ENCODE data around the gene CARD19. TPM values are rescaled to one million over a fixed set of nuclear protein-coding genes. Genes with fewer than 3 reads are reported as not detected.

The CARD19 gene
- total RNA-seq, 1 experiment from 2014 or later: 97.5 TPM

DNA sequence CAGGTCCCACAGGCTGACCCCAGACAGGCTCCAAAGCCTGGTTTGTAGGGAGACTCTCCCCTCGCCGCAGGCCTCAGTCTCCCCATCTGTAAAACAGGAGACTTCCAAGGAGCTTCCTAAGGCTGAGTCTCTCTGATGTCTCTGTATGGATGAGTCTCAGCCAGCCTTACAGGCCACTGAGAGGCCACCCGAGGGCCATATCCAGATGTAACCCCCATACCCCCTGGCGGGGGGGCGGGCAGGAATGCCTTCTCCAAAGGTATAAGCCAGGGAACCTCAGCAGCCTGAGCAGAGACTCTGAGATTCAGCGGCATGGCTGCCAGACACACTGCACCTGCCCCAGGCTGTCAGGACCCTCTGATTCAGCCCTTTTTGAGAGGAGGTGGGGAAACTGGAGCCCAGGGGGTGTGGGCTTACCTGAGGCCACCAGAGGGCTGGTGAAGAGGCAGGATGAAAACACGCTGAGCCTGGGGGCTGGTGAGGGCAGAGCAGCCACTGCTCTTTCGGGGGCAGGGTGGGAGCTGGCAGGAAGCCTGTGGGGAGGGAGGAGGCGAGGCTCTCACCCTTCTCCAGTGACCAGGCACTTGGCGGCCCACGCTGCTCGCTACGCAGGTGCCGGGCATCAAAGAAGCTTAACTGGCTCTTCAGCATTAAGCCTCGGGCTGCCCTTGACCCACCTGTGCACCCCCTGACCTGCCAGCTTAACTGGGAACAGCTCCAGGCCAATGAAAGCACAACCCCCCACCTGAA, 43.1 kb upstream of the CARD19 start:
- ChIA-PET POLR2A (ENCODE audit: unreplicated experiment) (no interaction called here), CTCF (interaction anchor here (0.7 kb wide), 1 partner anchor 627 kb away, joined by 4 read pairs; no protein-coding TSS in a partner anchor)
- H4K20me1 ChIP-seq (ENCODE audit: insufficient read depth): no peaks in the 10 kb centered on the region
- peaks cover 3% of the 10 kb centered on the region for H3K4me1 ChIP-seq (replicated peaks; ENCODE audit: insufficient read depth)
- no peak overlapping the region for H3K27ac ChIP-seq
- no peaks in the 10 kb centered on the region for H3K9me3 ChIP-seq (ENCODE audit: insufficient read depth, low read depth)
- TF ChIP-seq, protein P1, sequence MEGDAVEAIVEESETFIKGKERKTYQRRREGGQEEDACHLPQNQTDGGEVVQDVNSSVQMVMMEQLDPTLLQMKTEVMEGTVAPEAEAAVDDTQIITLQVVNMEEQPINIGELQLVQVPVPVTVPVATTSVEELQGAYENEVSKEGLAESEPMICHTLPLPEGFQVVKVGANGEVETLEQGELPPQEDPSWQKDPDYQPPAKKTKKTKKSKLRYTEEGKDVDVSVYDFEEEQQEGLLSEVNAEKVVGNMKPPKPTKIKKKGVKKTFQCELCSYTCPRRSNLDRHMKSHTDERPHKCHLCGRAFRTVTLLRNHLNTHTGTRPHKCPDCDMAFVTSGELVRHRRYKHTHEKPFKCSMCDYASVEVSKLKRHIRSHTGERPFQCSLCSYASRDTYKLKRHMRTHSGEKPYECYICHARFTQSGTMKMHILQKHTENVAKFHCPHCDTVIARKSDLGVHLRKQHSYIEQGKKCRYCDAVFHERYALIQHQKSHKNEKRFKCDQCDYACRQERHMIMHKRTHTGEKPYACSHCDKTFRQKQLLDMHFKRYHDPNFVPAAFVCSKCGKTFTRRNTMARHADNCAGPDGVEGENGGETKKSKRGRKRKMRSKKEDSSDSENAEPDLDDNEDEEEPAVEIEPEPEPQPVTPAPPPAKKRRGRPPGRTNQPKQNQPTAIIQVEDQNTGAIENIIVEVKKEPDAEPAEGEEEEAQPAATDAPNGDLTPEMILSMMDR (conservative IDR thresholded peaks at IDR 0.05): 0 out of 2 replicates have a peak, but pooled peaks have one; percentile 18
- TF ChIP-seq EZH2 (IDR thresholded peaks at IDR 0.05; ENCODE audit: low read depth): no peak
- H3K9me2 ChIP-seq (ENCODE audit: insufficient read depth): no peaks in the 10 kb centered on the region
- H3K4me3 ChIP-seq: no peak overlapping the region
- no peak overlapping the region for H3K4me2 ChIP-seq
- DNase-seq: no peak
- no peak overlapping the region for H2AFZ ChIP-seq
- BruUV-seq (replicated peaks): no TSS peak
- H3K36me3 ChIP-seq (ENCODE audit: low read depth): no peaks in the 10 kb centered on the region
- intact Hi-C loops (cut with micrococcal nuclease; ENCODE audit: unreplicated experiment): no loop called here
- no peaks in the 10 kb centered on the region for H3K79me2 ChIP-seq (ENCODE audit: low read depth)
- H3K27me3 ChIP-seq (ENCODE audit: insufficient read depth, low read depth): no peaks in the 10 kb centered on the region
- H3F3A ChIP-seq (ENCODE audit: insufficient read depth, low read depth): 0 out of 2 replicates have a peak, but pooled peaks cover 5% of the 10 kb centered on the region

DNA sequence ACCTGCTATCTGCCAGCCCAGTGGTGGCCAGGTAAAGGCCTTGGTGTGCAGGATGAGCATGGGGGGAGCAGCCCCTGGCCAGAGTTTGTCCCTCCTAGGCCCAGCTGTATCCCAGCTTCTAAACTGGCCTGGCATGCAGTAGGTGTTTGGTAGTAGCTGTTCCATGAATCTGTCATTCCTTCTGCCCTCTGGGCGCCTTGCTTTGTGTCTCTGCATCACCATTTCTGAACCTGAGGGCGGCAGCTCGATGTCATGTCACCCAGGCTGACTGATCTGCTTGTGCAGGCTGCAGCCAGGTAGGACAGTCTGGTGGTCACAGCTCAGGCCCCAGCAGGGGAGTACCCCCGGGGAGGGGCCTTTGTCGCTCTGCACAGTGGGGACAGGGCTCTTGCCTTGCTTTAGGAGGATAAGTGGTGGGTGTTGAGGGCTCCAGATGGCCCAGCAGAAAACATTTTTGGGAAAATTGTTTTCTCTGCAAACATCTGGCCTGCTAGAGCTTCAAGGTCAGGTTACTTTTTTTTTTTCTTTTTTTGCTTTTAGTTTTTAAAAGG, 42.2 kb upstream of the CARD19 start:
- BruUV-seq (replicated peaks): no TSS peak
- CTCF ChIA-PET: interaction anchor here (0.7 kb wide), 1 partner anchor 628 kb away, joined by 4 read pairs; no protein-coding TSS in a partner anchor

More for the DNA sequence above, 42.2 kb upstream of the CARD19 start:
- intact Hi-C loops (cut with micrococcal nuclease; ENCODE audit: unreplicated experiment): no loop called here
- Histone ChIP-seq H3K36me3 (ENCODE audit: low read depth) (no peaks in the 10 kb centered on the region), H3F3A (ENCODE audit: insufficient read depth, low read depth) (0 out of 2 replicates have a peak, but pooled peaks cover 5% of the 10 kb centered on the region), H2AFZ (no peak overlapping the region), H3K9me3 (ENCODE audit: insufficient read depth, low read depth) (no peaks in the 10 kb centered on the region), H3K4me3 (no peak overlapping the region), H3K9me2 (ENCODE audit: insufficient read depth) (no peaks in the 10 kb centered on the region), H4K20me1 (ENCODE audit: insufficient read depth) (no peaks in the 10 kb centered on the region), H3K4me2 (no peak overlapping the region), H3K27ac (no peak overlapping the region), H3K4me1 (replicated peaks; ENCODE audit: insufficient read depth) (peaks cover 7% of the 10 kb centered on the region), H3K79me2 (ENCODE audit: low read depth) (no peaks in the 10 kb centered on the region), H3K27me3 (ENCODE audit: insufficient read depth, low read depth) (no peaks in the 10 kb centered on the region)
- no peak for DNase-seq
- no peak for TF ChIP-seq EZH2 (IDR thresholded peaks at IDR 0.05; ENCODE audit: low read depth)
- TF ChIP-seq, protein P1 (conservative IDR thresholded peaks at IDR 0.05): no peak
- POLR2A ChIA-PET (ENCODE audit: unreplicated experiment): no interaction called here
